WTC11 (cell line): ENCODE data around the gene LIMA1.

Experiments
- CBFB ChIP-seq: sonication (generic); formaldehyde crosslinking; IDR thresholded peaks from 2 replicates; pipeline ENCODE4 v1.8.1; 2022; ENCODE audit warnings: mild to moderate bottlenecking, low read depth, missing genetic modification reagents
- KAT7 ChIP-seq: sonication (generic); formaldehyde crosslinking; IDR thresholded peaks from 2 replicates; pipeline ENCODE4 v1.8.1; 2023; ENCODE audit warnings: missing genetic modification reagents, mild to moderate bottlenecking, borderline replicate concordance
- TF ChIP-seq, protein P1 (sequence below): fragments of 200-600 bp; IDR thresholded peaks from 2 replicates; pipeline ENCODE4 v1.8.0; 2022; ENCODE audit warnings: antibody characterized with exemption

- TF ChIP-seq KAT7 (CRISPR knock-in tag) = no peak
- TF ChIP-seq, protein P1, sequence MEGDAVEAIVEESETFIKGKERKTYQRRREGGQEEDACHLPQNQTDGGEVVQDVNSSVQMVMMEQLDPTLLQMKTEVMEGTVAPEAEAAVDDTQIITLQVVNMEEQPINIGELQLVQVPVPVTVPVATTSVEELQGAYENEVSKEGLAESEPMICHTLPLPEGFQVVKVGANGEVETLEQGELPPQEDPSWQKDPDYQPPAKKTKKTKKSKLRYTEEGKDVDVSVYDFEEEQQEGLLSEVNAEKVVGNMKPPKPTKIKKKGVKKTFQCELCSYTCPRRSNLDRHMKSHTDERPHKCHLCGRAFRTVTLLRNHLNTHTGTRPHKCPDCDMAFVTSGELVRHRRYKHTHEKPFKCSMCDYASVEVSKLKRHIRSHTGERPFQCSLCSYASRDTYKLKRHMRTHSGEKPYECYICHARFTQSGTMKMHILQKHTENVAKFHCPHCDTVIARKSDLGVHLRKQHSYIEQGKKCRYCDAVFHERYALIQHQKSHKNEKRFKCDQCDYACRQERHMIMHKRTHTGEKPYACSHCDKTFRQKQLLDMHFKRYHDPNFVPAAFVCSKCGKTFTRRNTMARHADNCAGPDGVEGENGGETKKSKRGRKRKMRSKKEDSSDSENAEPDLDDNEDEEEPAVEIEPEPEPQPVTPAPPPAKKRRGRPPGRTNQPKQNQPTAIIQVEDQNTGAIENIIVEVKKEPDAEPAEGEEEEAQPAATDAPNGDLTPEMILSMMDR = no peak
- no peak for TF ChIP-seq CBFB
These were observed 118.4 kb downstream of the LIMA1 start for GRCh38 chr12:50164963-50165362.
